Measurements from ENCODE around the gene HEYL.

GRCh38 chr1:39638965-39639304, 508 bp downstream of the HEYL start:
- TF ChIP-seq CTCF (IDR thresholded peaks at IDR 0.05), result no peak
- no peak for TF ChIP-seq POLR2A (IDR thresholded peaks at IDR 0.05)

Data from heart left ventricle (tissue), 13 donors.